Lower lobe of right lung (tissue), 2 donors: ENCODE data around the gene JAKMIP2. TPM values are rescaled to one million over a fixed set of nuclear protein-coding genes. Genes with fewer than 3 reads are reported as not detected.

ENCODE experiments used
- ATAC-seq, 2 donors: fragments of 200-7000 bp; cut with Tn5 transposase; one replicate each; pipeline ENCODE4 v1.9.1; 2020 to 2022; ENCODE audit warnings: mild to moderate bottlenecking in 2 of 2, moderate library complexity in 2 of 2
- DNase-seq: peaks from one replicate; pipeline ENCODE4 v3.0.0-alpha.2; 2020
- H3K27ac ChIP-seq: fragments of 200-600 bp; one replicate; pipeline ENCODE4 v1.8.0; 2022
- H3K27me3 ChIP-seq: fragments of 200-600 bp; one replicate; pipeline ENCODE4 v1.8.0; 2022; ENCODE audit warnings: low read depth
- H3K36me3 ChIP-seq: fragments of 200-600 bp; one replicate; pipeline ENCODE4 v1.8.0; 2022; ENCODE audit warnings: mild to moderate bottlenecking
- H3K4me1 ChIP-seq: fragments of 200-600 bp; one replicate; pipeline ENCODE4 v1.8.0; 2022
- H3K4me3 ChIP-seq: fragments of 200-600 bp; one replicate; pipeline ENCODE4 v1.8.0; 2022; ENCODE audit warnings: mild to moderate bottlenecking
- H3K9me3 ChIP-seq: fragments of 200-600 bp; one replicate; pipeline ENCODE4 v1.8.0; 2022
- CTCF ChIP-seq: fragments of 200-600 bp; IDR thresholded peaks from one replicate; pipeline ENCODE4 v1.8.0; 2022; ENCODE audit warnings: antibody characterized with exemption, mild to moderate bottlenecking
- intact Hi-C: fragments of 100-400 bp; cut with DNase I; formaldehyde crosslinking; loops from one replicate; pipeline ENCODE4 v1.11.0; 2022
- total RNA-seq: library from RNA; stranded (reverse); fragmentation: NEBNext Ultra II Directional; extraction: Animal tissue kit (Norgen Biotek cat#: 25700); gene quantifications from one replicate; pipeline ENCODE4 v1.2.1, GENCODE V29; 2021
- donor health status: DM: no; HTN: yes; CAD: no; lungs with severe emphysema.

JAKMIP2 gene
- total RNA-seq, 1 donor from 2014 or later = 8.3 TPM

GRCh38 chr5:147564124-147564486 lies 218.4 kb downstream of the JAKMIP2 start:
- Histone ChIP-seq H3K9me3 (no peaks in the 10 kb centered on the region), H3K4me1 (peaks cover 2% of the 10 kb centered on the region), H3K4me3 (no peak overlapping the region), H3K27me3 (no peaks in the 10 kb centered on the region), H3K36me3 (no peaks in the 10 kb centered on the region), H3K27ac (no peak overlapping the region)
- DNase-seq (no peak), ATAC-seq (no peak)
- TF ChIP-seq CTCF = no peak
- intact Hi-C loops = no loop called here

GRCh38 chr5:147563466-147564123 lies 218.9 kb downstream of the JAKMIP2 start:
- intact Hi-C loops = no loop called here
- DNase-seq (no peak), ATAC-seq (no peak)
- no peak overlapping the region for H3K4me3 ChIP-seq
- no peak for TF ChIP-seq CTCF
- no peak overlapping the region for H3K27ac ChIP-seq
- H3K36me3 ChIP-seq = no peaks in the 10 kb centered on the region
- peaks cover 8% of the 10 kb centered on the region for H3K4me1 ChIP-seq
- no peaks in the 10 kb centered on the region for H3K27me3 ChIP-seq
- H3K9me3 ChIP-seq = no peaks in the 10 kb centered on the region

- no peak for DNase-seq
- Histone ChIP-seq H3K4me3 (no peak overlapping the region), H3K36me3 (no peaks in the 10 kb centered on the region), H3K9me3 (no peaks in the 10 kb centered on the region), H3K27ac (no peak overlapping the region), H3K4me1 (peaks cover 10% of the 10 kb centered on the region), H3K27me3 (no peaks in the 10 kb centered on the region)
- intact Hi-C loops = no loop called here
- no peak for ATAC-seq
- TF ChIP-seq CTCF = no peak
Measured at GRCh38 chr5:147561435-147561834, 221.1 kb downstream of the JAKMIP2 start.

GRCh38 chr5:147560718-147561331 lies 221.7 kb downstream of the JAKMIP2 start:
- intact Hi-C loops = no loop called here
- no peak overlapping the region for H3K27ac ChIP-seq
- DNase-seq (no peak), ATAC-seq (no peak)
- no peak for TF ChIP-seq CTCF
- H3K36me3 ChIP-seq = no peaks in the 10 kb centered on the region
- no peaks in the 10 kb centered on the region for H3K9me3 ChIP-seq
- peaks cover 10% of the 10 kb centered on the region for H3K4me1 ChIP-seq
- H3K4me3 ChIP-seq = no peak overlapping the region
- no peaks in the 10 kb centered on the region for H3K27me3 ChIP-seq

- ATAC-seq (no peak), DNase-seq (no peak)
- Histone ChIP-seq H3K27me3 (no peaks in the 10 kb centered on the region), H3K36me3 (no peaks in the 10 kb centered on the region), H3K27ac (no peak overlapping the region), H3K4me3 (no peak overlapping the region), H3K4me1 (peaks cover 17% of the 10 kb centered on the region), H3K9me3 (no peaks in the 10 kb centered on the region)
- intact Hi-C loops = no loop called here
- no peak for TF ChIP-seq CTCF
Measured at GRCh38 chr5:147559749-147560148, 222.8 kb downstream of the JAKMIP2 start.
